GM21786 (cell line): ENCODE results near the gene TTC21A.

Source experiments
- ATAC-seq: cut with Tn5 transposase; IDR thresholded peaks from one replicate; pipeline ENCODE4 v1.9.1; 2021; ENCODE audit not compliant: unreplicated experiment

The TTC21A gene

DNA sequence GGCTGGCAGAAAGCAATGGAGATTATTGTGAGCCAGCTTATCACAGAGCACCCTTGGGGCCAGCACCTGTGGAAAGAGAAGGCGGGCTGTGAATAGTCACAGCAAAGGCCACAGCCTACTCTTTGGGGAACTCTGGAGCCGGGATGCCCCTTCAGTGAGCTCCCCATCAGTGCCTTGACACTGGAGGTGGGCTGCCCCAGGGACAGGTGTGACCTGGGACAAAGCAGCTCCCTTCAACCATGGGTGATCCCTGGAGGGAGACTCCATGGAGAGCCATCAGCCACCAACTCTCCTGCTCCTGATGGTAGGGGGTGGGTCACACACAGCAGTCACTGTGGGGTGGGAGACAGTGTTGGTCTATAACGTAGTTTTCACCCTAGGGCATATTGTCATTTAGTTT lies 5.8 kb downstream of the TTC21A start:
- no peak for ATAC-seq

DNA sequence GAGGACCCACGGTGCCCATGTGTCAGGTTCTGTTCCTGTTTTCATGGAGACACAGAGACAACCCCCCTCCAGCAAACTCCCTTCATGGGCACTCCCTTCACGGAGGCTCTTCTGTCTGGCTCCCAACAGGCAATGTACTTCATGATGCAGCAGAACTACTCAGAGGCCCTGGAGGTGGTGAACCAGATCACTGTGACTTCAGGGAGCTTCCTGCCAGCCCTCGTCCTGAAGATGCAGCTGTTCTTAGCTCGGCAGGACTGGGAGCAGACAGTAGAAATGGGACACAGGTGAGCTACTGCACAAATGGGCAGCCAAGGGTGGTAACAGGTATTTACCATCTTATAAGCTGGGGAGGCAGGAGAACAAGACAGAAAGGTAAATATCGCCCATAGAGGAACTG lies 7.0 kb downstream of the TTC21A start:
- ATAC-seq: no peak

DNA sequence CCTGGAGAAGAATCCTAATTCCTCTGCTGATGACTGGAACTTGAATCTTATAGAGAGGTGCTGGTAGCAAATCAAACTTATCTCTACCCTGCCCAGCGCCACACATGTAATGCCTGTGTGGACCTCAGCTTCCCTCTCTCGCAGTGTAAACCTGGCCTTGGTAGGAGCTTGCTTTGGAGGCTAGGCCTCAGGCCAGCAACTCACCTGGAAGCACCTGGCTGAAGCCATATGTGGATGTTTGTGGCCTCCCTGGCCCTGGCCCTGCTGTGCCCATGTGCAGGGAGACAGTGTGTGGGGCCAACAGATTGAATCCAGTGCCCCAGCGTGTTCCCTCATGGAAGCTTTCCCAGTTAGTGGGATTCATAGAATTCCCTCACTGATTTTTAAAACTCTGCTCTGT lies 8.4 kb downstream of the TTC21A start:
- no peak for ATAC-seq

DNA sequence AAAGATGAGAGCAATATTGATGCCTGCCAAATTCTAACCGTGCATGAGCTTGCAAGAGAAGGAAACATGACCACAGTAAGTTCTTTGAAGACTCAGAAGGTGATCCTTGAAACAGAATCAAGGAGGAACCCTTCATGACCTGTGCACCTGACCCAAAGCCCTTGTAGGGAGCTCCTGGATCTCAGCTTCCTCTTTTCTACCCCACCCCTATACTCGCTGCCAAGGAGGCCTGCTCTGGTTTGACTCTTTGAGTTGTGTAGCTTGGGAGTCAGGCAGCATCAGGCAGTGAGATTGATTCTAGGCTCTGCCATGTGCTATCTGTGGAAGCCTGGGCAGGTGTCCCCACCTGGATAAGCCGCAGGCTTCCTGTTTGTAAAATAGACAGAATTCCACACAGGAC lies 10.6 kb downstream of the TTC21A start:
- ATAC-seq: no peak

DNA sequence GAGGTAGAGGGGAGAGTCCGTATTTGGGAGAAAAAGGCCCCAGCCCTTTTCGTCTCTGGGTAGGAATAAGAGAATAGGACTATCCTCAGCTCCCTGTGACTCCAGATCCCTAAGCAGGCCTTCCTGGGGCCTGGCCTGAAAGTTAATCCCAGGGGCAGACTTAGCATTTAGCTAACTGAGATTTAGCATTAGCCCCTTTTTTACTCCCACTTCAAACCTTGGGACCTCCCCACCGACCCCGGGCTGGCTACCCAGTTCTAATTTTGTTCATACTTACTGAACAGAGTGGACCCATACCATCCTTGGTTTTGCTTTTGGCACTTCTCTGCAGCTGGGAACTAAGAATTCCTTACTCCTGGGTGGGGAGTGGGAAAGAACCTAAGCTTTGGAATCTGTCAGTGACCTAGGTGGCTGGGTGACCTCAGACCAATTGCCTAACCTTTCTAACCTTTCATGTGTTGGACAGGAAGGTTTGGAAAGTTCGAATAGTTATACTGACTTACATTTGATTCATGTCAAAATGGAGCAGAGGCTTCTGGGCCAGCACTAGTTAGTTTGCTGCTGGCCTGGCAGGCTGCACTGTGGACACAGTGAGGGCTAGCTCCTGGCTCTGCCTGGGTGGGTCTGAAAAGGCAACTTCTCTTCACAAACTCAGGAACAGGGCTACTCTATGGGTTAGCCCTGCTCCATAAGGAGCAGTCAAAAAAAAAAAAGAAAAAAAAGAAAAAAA lies 11.6 kb downstream of the TTC21A start:
- ATAC-seq: no peak

DNA sequence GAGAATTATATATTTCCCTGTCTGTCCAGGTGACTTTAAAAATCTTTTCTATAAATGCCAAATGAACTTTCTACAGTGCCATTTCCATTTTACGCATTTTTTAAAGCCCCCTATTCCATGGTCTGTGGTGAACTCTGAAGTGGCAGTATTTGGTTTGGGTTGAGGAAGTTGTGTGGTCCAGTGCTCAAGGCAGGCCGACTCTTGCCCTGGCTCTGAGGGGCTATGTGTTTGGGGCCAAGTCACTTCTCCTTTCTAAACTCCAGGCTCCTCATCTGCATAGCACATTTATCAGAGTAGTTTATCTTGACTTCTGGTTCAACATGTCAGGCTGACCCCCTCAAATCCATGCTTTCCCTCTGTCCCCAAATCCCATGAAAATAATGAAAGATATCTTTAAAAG lies 14.1 kb downstream of the TTC21A start:
- no peak for ATAC-seq

DNA sequence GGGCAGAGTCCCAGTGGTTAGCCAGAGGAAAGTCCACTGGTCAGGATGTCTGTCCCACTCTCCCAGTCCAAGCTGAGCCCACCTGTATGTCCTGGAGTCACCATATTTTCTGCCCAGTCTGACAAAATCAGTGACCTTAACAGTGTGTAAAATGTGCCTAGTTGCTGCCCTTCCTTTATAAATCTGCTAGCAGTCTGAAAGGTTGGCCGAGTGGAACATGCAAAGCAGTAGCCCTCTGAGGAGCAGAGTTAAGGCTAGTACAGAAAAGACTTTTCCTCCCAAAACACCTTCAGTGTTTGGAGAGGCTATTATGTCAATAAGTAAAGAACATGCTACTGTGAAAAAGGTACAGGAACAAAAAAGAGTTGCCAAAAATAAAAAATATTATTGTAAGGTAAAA lies 15.3 kb downstream of the TTC21A start:
- peak; percentile 72 for ATAC-seq

DNA sequence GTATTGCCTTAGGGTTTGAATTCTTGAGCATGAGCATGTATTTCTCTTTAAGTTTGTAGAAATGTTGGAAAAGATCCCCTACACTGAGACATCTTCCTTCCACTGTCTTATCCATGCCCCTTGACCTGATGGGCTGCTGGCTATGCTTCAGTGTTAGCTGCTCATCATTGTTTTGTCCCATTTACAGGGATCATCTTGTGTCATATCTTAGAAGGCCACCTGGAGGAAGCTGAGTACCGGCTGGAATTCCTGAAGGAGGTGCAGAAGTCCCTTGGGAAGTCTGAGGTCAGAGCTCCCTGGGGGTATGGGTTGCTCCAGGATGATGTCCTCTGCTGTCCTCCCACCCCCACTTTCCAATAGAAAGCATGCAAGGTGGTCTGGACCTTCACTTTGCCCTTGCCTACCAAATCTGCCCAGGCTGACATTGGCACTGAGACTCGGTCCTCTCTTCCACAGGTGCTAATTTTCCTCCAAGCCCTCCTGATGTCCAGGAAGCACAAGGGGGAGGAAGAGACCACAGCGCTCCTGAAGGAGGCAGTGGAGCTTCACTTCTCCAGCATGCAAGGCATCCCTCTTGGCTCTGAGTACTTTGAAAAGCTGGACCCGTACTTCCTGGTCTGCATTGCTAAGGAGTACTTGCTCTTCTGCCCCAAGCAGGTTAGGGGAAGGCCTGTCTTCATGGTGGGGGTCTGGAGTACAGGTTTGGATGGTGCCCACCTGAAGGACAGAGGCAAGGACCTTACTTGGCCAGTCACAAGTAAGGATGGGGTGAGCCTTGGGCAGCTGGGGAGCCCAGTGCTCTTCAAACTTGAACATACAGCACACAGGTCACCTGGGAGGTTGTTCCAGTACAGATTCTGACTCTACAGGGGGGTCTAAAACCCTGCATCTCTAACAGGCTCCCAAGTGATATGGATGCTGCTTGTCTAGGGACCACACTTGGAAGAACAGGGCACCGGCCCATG lies 17.7 kb downstream of the TTC21A start:
- no peak for ATAC-seq

DNA sequence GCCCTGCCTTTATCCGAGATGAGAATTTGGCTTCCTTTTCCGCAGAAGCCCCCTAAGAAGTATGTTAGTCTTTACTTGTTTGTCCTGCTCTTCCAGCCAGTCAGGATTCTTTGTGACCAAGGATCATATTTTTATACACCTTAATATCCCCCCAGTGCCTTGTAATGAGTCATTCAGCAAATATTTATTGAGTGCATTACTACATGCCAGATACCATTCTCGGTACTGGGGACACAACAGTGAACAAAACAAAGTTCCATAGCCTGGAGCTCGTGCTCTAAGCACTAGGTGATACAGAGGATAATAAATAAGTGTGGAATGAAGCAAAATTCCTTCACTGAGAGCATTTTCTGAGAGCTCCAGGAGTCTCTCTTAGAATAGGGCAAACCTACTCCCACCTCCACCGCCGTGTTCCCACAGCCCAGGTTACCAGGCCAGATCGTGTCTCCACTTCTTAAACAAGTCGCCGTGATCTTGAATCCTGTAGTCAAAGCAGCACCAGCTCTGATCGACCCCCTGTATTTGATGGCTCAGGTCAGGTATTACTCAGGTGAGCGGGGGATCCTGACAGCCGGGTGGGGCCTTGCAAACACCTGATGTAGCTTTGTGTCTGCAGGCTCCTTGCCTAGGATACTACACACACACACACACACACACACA lies 18.5 kb downstream of the TTC21A start:
- ATAC-seq: no peak

DNA sequence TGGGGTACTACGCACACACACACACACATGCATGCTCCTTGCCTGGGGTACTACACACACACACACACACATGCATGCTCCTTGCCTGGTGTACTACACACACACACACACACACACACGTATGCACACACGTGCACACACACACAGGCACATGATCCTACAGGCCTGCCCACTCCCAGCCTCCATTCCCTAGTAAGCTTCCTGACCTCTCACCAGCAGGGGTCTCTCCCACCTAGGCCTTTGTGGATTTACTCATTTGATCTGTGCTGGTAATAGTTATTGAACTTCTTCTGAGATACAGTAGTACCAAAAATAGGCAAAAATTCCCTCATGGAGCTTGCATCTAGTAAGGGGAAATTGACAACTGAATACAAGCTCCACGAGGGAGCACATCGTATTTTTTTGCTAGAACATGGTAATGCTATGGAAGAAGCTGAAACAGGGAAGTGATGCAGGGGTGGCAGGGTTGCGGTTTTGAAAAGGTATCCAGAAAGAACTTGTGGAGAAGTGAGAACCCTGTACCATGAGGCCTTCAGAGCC lies 19.1 kb downstream of the TTC21A start:
- no peak for ATAC-seq

DNA sequence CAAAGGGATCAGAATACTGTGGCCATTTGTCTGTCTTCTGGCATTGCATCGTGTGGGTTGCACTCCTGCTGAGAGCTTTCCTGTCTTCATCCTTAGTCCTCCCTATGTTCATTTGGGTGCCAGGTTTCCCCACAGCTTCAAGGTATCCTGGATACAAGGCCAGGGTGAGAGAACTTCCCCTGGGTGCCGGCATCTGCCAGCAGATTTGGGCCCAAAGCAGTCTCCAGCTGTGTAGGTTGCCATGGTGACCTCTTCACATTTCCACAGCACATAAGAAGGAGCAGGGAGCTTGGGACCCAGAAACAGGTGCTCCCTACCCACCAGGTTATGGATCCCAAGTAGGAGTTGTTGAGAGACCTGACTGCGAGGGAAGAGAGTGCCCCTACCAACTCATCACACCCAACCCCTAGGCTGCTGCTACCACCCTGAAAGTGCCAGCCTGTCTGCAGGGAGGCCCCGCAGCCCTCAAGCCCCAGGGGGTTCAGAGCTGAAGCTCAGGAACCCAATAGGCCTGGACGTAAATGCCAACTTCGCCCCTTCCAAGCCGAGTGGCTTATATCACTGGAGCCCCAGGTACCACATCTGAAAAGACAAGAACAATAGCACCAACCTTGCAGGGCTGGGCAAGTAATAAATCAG lies 19.9 kb downstream of the TTC21A start:
- ATAC-seq: no peak

DNA sequence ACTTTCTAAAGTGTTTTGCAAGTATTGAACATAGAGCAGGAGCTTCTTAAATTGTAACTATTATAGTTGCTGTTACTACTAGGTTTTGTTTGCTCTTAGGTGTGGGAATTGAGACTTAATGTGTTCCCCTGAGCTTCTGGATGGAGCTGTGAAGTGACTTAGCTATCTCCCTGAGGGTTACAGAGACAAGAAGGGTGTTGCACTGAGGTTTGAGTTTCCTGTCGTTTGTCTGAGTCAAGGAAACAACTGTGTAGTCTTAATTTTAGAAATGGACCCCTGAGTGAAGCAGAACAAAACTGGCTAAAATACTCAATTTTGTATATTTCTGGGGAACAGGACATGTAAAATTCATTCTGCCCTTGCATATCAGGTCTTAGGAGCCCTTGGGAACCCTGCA lies 20.4 kb downstream of the TTC21A start:
- no peak for ATAC-seq

DNA sequence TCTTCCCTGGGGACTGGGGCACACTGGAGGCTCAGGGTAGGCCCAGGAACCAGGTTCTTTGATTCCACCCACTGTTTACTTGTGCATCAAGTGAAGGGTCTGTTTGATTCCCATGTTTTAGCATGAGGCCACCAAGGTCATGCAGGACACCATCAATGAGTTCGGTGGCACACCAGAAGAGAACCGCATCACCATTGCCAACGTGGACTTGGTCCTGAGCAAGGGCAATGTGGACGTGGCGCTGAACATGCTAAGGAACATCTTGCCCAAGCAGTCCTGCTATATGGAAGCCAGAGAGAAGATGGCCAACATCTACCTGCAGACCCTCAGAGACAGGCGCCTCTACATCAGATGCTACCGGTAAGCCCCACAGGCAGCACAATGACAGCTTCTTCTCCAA lies 21.5 kb downstream of the TTC21A start:
- no peak for ATAC-seq

DNA sequence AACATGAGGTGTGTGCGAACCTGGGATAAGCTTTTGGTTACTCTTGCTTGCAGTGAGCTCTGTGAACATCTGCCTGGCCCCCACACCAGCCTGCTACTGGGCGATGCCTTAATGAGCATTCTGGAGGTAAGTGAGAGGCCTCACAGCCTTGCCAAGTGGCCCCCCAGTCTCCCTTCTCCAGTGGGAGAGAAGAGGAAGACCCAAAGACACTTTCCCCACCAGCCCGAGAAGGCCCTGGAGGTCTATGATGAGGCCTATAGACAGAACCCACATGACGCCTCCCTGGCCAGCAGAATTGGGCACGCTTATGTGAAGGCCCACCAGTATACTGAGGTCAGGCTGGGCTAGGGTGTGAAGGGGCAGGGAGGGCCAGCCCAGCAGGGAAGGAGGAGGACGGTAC lies 22.5 kb downstream of the TTC21A start:
- no peak for ATAC-seq

DNA sequence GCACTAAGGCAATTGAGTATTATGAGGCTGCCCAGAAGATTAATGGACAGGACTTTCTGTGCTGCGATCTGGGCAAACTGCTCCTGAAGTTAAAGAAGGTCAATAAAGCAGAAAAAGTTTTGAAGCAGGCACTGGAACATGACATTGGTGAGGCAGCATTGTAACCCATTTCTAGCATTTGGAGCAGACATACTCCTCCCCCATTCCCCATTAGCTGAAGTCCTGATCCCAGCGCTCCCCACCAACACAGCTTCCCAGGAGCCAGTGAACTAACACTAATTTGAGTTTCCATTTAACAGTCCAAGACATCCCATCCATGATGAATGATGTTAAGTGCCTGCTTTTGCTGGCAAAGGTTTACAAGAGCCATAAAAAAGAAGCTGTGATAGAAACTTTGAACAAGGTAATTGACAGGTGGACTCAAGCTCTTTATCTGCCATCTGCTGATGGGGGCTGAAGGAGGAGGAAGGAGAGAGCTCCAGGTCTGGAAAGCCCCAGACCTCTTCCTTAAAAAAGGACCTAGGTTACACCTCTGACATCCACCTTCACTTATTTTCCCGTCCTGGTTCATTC lies 23.3 kb downstream of the TTC21A start:
- ATAC-seq: no peak

DNA sequence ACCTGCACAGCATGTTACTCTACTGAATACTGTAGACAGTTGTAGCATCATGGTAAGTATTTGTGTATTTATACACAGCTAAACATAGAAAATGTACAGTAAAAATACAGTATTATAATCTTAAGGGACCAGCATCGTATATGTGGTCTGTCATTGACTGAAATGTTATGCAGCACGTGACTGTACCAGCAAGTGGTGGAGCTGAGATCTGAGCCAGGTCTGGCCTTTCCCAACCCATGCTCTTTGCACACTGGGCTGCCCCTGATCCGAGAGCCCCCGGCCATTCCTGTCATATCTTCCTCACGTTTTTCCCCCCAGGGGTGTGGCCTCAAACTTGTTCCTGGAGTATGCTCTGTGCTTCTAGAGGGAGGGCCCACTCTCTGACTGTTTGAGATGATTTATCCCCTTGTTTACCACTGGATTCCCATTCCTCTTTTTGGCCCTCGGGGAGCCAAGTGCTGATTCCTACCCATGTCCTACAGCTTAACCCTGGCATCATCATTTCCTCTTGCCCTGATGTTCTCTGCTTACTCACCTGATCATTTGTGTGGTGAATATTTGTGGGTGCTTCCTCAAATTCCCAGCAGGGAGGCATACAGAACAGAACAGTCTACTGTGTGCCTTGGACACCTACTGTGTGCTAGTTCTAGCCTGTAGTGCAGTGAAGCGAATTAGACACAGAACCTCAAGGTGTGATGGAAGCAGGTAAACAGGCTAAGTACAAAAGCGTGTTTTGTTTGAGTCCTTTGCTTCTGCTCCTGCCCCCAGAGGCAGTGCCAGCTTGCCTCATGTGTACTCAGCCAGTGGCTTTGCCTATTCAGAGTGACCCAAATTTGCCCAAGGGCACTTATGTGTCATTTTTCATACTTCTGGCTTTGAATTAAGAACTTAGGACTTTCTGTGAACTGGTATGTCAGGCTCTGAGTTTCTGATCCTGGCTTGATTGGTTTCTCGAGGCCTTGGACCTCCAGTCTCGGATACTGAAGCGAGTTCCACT lies 24.9 kb downstream of the TTC21A start:
- no peak for ATAC-seq

DNA sequence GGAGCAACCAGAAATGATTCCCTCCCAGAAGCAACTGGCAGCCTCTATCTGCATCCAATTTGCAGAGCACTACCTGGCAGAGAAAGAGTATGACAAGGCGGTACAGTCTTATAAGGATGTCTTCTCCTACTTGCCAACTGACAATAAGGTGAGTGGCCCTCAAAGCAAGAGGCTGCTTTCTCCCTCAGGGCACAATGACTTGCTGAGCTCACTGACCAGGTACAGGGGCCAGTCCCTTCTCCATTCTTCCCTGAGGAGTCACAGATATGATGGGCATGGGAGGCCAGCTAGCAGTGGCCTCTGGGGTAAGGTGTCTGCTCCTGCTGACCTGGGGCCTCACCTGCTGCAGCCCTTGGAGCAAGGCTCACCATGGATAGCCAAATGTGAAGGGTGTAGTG lies 25.6 kb downstream of the TTC21A start:
- no peak for ATAC-seq

DNA sequence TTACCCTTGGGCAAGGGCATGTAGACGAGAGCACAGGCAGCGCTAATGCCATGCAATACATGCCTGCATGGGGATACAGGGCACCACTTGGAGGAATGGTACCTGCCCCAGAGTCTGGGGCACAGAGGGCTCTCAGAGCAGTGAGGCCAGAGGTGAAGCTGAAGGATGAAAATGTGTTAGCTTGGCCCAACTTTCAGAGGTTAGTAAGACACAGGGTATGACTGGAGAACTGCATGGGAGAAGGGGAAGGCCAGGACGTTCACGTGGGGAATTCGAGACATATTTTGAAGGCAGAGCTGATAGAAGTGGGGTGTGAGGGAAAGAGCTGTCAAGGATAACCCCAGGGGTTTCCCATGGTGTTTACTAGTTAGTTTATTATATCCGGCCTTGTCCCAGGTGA lies 26.3 kb downstream of the TTC21A start:
- no peak for ATAC-seq

DNA sequence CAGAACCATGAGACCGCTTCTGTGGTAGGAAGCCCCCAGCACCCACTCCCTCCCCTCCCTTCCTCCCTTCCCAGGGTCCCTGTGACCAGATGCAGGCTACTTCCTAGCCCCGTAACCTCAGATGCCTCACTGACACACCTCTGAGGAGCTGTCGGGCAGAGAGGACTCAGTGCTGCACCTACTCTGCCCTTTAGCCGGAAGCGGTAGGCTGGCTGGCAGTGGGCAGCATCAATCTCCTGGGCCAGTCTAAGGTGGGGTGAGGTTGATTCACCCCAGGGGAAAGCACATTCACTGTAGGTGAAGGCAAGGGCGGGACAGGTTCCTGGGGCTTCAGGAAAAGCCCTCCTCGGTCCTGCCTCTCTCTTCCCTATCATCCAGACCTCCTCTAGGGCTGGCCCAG lies 26.8 kb downstream of the TTC21A start:
- no peak for ATAC-seq
